Spleen (tissue), 7 donors: ENCODE results near the gene SLIT3.

Source experiments
- POLR2A ChIP-seq, 3 donors: fragments of 450-650 bp; IDR thresholded peaks; one replicate each; pipeline ENCODE4 v1.5.1; 2017; ENCODE audit warnings: antibody characterized with exemption in 3 of 3, mild to moderate bottlenecking in 1 of 3
- POLR2AphosphoS5 ChIP-seq, 3 donors: sonication (generic); formaldehyde crosslinking; IDR thresholded peaks; one replicate each; pipeline ENCODE4 v1.5.1; 2017; ENCODE audit warnings: antibody characterized with exemption in 3 of 3
- TF ChIP-seq, protein P1 (sequence below), 11 experiments: fragments of 200-600 bp in 7 of 11; fragments of 450-650 bp in 4 of 11; sonication (generic) in 4 of 11; IDR thresholded peaks in 8 of 11; conservative IDR thresholded peaks in 3 of 11; 1 replicate in 7 of 11; 2 replicates in 4 of 11; pipeline versions ENCODE4 v1.4.0 to v1.8.0; 2016 to 2021; ENCODE audit warnings: antibody characterized with exemption in 11 of 11, inconsistent platforms in 4 of 11, mild to moderate bottlenecking in 1 of 11
- donor health status: DM: no; HTN: no; CAD: no; lungs with moderate emphysema.
- donor health status: DM: no; HTN: no; CAD: no.
- donor health status: DM: no; HTN: no; CAD: no.

DNA sequence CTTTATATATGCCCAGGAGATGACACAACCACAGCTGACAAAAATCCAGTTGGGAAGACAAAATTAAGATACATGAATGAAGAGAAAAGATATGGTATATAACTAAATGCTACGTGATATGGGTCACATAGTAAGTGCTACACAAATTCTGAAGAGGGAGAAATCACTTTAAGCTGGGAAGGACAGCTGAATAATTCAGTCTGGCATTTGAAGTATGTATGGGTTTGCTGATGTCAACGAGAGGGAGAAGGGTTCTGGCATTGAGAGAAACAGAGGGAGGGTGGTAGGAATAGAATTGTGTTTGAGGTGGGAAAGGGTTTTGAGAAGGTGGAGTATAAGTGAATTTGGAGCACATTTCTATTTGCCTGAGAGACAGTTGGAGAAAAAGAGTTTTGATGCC lies 6.7 kb upstream of the SLIT3 start:
- TF ChIP-seq, protein P1, sequence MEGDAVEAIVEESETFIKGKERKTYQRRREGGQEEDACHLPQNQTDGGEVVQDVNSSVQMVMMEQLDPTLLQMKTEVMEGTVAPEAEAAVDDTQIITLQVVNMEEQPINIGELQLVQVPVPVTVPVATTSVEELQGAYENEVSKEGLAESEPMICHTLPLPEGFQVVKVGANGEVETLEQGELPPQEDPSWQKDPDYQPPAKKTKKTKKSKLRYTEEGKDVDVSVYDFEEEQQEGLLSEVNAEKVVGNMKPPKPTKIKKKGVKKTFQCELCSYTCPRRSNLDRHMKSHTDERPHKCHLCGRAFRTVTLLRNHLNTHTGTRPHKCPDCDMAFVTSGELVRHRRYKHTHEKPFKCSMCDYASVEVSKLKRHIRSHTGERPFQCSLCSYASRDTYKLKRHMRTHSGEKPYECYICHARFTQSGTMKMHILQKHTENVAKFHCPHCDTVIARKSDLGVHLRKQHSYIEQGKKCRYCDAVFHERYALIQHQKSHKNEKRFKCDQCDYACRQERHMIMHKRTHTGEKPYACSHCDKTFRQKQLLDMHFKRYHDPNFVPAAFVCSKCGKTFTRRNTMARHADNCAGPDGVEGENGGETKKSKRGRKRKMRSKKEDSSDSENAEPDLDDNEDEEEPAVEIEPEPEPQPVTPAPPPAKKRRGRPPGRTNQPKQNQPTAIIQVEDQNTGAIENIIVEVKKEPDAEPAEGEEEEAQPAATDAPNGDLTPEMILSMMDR (IDR thresholded peaks at IDR 0.05 in 8 of 11, conservative IDR thresholded peaks at IDR 0.05 in 3 of 11) = no peak
- TF ChIP-seq POLR2A (IDR thresholded peaks at IDR 0.05) (no peak), POLR2AphosphoS5 (IDR thresholded peaks at IDR 0.05) (no peak)
